Measurements from ENCODE around the gene MARCHF10. TPM values are rescaled to one million over a fixed set of nuclear protein-coding genes. Genes with fewer than 3 reads are reported as not detected.

The MARCHF10 gene
- total RNA-seq, 2 experiments from 2014 or later, result not detected

DNA sequence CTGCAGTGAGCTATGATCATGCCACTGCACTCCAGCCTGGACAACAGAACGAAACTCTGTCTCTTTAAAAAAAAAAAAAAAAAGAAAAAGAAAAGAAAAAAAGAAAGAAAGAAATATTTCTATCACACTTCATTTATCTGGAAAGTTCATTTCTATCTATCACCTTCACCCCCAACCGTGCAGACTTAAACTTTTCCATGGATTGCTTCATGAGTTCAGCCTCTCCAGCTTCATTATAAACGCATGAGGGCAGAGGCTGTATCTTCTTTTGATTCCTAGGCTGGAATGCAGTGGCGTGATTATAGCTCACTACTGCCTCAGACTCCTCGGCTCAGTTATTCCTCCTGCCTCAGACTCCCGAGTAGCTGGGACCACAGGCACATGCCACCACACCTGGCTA, 152.5 kb downstream of the MARCHF10 start:
- Histone ChIP-seq H3K4me2 (ENCODE audit: low read length) (no peak overlapping the region), H3K4me1 (ENCODE audit: insufficient read depth, low read length, poor library complexity, severe bottlenecking) (no peaks in the 10 kb centered on the region), H4K20me1 (ENCODE audit: insufficient read depth, low read length) (no peaks in the 10 kb centered on the region), H3K27ac (ENCODE audit: low read depth, low read length, poor library complexity, severe bottlenecking) (no peak overlapping the region), H2AFZ (ENCODE audit: low read length) (no peak overlapping the region), H3K4me3 (ENCODE audit: low read depth, low read length, poor library complexity, severe bottlenecking) (no peak overlapping the region), H3K9me3 (ENCODE audit: low read length) (no peaks in the 10 kb centered on the region), H3K79me2 (ENCODE audit: insufficient read depth, low read depth, low read length) (no peaks in the 10 kb centered on the region), H3K9me2 (ENCODE audit: insufficient read depth, low read length) (no peaks in the 10 kb centered on the region), H3K36me3 (ENCODE audit: insufficient read depth, low read length) (no peaks in the 10 kb centered on the region)
- BruUV-seq (replicated peaks), result no TSS peak
- TF ChIP-seq, protein P1, sequence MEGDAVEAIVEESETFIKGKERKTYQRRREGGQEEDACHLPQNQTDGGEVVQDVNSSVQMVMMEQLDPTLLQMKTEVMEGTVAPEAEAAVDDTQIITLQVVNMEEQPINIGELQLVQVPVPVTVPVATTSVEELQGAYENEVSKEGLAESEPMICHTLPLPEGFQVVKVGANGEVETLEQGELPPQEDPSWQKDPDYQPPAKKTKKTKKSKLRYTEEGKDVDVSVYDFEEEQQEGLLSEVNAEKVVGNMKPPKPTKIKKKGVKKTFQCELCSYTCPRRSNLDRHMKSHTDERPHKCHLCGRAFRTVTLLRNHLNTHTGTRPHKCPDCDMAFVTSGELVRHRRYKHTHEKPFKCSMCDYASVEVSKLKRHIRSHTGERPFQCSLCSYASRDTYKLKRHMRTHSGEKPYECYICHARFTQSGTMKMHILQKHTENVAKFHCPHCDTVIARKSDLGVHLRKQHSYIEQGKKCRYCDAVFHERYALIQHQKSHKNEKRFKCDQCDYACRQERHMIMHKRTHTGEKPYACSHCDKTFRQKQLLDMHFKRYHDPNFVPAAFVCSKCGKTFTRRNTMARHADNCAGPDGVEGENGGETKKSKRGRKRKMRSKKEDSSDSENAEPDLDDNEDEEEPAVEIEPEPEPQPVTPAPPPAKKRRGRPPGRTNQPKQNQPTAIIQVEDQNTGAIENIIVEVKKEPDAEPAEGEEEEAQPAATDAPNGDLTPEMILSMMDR (conservative IDR thresholded peaks at IDR 0.05; ENCODE audit: low read length), result no peak
- no peak for TF ChIP-seq EZH2phosphoT487 (IDR thresholded peaks at IDR 0.05; ENCODE audit: borderline replicate concordance, low read depth, low read length)
- intact Hi-C loops (cut with micrococcal nuclease; ENCODE audit: unreplicated experiment), result no loop called here
- POLR2A ChIA-PET, result interaction anchor here (0.7 kb wide), 2 partner anchors 38 to 1050 kb away, joined by 4 to 5 read pairs; no protein-coding TSS in a partner anchor
- CTCF ChIA-PET (ENCODE audit: unreplicated experiment), result no interaction called here
- no peak for DNase-seq (ENCODE audit: low spot score)

- H3K4me2 ChIP-seq (ENCODE audit: low read length), result no peak overlapping the region
- POLR2A ChIA-PET, result no interaction called here
- intact Hi-C loops (cut with micrococcal nuclease; ENCODE audit: unreplicated experiment), result no loop called here
Measured at GRCh38 chr17:62653826-62654761, 154.0 kb downstream of the MARCHF10 start.

More at GRCh38 chr17:62653826-62654761, 154.0 kb downstream of the MARCHF10 start:
- Histone ChIP-seq H3K9me3 (ENCODE audit: low read length) (no peaks in the 10 kb centered on the region), H3K9me2 (ENCODE audit: insufficient read depth, low read length) (no peaks in the 10 kb centered on the region), H4K20me1 (ENCODE audit: insufficient read depth, low read length) (no peaks in the 10 kb centered on the region), H3K4me3 (ENCODE audit: low read depth, low read length, poor library complexity, severe bottlenecking) (no peak overlapping the region), H3K79me2 (ENCODE audit: insufficient read depth, low read depth, low read length) (no peaks in the 10 kb centered on the region), H3K36me3 (ENCODE audit: insufficient read depth, low read length) (no peaks in the 10 kb centered on the region), H3K27ac (ENCODE audit: low read depth, low read length, poor library complexity, severe bottlenecking) (no peak overlapping the region), H2AFZ (ENCODE audit: low read length) (no peak overlapping the region), H3K4me1 (ENCODE audit: insufficient read depth, low read length, poor library complexity, severe bottlenecking) (no peaks in the 10 kb centered on the region)
- no peak for DNase-seq (ENCODE audit: low spot score)
- TF ChIP-seq, protein P1 (conservative IDR thresholded peaks at IDR 0.05; ENCODE audit: low read length), result no peak
- TF ChIP-seq EZH2phosphoT487 (IDR thresholded peaks at IDR 0.05; ENCODE audit: borderline replicate concordance, low read depth, low read length), result no peak
- BruUV-seq (replicated peaks), result no TSS peak
- CTCF ChIA-PET (ENCODE audit: unreplicated experiment), result no interaction called here
